NCI-H128 (cell line): Measurements from ENCODE around the gene MAP3K3.

ENCODE experiments used
- DNase-seq: peaks from one replicate; lab custom pipeline; 2025; ENCODE audit not compliant: unreplicated experiment; lab: John Stamatoyannopoulos, UW

Gene MAP3K3

DNA sequence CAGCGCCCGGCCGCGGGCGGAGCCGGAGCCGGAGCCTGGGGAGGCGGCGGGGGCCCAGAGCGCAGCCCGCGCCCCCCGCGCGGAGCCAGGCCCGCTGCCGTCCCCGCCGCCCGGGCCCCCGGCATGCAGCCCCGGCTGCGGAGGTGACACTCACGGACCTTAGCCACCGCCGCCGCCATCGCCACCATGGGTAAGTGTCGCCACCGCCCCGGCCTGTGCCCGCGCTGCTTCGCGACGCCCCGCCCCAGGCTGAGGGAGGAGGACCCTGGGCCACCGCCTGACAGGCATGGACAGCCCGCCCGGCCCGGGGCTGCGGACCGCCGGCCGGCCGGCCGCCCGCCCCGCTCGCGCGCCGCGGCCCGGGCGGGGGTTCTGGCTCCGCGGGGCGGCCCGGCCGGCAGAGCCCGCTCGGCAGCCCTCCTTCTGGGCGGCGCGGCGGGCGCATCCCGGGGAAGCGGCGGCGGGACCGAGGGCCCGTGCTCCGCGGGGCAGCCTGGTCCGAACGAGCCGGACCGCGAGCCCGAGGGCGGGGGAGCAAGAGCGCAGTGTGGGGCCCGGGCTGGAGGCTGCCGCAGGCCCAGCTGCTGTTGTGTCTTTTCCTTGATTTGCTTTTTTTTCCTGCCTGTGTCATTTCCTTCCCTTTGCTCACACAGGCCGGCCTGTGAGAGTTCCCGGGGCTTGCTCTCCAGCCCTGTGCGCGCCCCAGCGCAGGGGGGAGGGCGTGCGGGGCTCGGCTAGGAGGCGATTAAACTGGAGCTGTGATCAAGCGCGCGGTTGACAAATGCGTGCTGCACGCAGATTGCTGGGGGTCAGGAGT, 565 bp downstream of the MAP3K3 start:
- no peak for DNase-seq

GRCh38 chr17:63623786-63624530, 1.7 kb downstream of the MAP3K3 start:
- DNase-seq: no peak

DNA sequence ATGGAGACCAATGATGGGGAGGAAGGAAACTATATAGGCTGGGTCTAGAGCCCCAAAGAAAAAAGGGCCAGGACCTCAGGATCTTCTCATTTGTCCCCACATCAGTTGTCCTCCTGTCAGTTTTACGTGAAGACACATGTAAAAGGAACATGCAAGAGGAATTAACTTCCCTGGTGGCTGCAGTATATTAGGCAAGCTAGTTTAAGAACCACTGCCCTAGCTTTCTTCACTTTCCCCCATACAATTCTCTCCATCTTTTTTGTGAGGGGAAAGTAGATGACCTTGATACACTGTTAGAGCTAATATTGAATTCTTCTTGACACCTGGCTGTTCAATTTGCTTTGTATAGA, 2.3 kb downstream of the MAP3K3 start:
- no peak for DNase-seq

- no peak for DNase-seq
Observed at GRCh38 chr17:63626551-63627180, 4.4 kb downstream of the MAP3K3 start.

GRCh38 chr17:63629627-63630026, 7.4 kb downstream of the MAP3K3 start:
- DNase-seq: no peak

GRCh38 chr17:63631062-63631461, 8.8 kb downstream of the MAP3K3 start:
- DNase-seq: no peak

- no peak for DNase-seq
Observed at GRCh38 chr17:63631626-63632025, 9.4 kb downstream of the MAP3K3 start.

DNA sequence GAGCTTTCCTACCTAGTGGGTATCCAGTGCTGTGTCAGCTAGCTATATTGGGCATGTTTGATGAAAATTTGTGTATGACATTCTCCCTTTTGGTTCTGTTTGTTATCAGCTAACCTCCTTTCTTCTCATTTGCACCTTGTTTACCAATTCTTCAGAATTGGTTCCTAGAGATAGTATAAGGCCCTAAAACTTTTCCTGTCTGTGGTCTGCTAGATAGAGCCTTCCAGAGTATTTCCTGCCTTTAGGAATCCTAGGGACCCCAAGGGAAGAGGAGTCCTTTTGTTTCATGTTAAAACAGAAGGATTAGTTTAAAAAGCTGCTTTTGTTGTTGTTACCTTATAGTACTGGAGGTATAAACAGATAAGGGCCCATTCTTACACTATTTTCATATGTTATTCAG, 11.5 kb downstream of the MAP3K3 start:
- no peak for DNase-seq

- no peak for DNase-seq
Observed at GRCh38 chr17:63634163-63634562, 11.9 kb downstream of the MAP3K3 start.

- no peak for DNase-seq
Observed at GRCh38 chr17:63634816-63635215, 12.6 kb downstream of the MAP3K3 start.

DNA sequence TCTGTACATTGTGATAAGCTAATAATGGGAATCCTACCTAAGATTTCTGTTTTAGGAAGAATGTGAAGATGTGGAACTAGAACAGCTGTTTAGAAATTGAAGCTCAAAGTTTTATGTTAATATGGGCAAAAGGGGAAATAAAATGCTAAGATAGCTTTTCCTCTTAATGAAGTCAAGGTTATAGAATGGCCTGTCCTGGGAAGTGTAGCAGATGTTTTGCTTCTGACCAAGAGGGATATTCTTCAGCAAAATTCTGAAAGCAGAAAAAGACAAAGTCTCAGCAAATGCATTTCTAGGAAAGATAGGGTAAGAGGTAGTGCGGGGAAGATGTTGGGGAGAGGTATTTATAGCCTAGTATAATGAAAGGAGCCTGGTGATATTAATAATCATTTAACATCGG, 13.1 kb downstream of the MAP3K3 start:
- DNase-seq: no peak

DNA sequence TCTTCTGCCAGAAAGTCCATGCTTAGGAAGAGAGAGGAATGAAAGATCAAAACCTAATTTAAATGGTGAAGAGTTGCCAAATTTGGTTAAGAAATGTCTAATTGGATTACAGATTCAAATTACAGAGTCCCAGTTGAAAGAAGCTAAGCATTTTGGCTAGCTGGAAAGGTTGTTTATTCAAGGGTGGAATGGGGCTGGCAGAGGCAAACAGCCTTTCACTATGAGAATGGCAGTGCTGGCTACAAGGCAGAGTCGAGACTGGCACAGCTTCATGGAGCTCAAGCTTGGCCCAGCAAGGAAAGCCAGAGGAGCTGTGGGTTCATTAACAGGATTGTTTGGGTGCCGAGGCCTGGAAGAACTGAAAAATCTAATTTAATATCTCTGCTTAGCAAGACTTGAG, 13.6 kb downstream of the MAP3K3 start:
- no peak for DNase-seq

GRCh38 chr17:63639125-63639524, 16.9 kb downstream of the MAP3K3 start:
- no peak for DNase-seq

GRCh38 chr17:63640038-63640437, 17.8 kb downstream of the MAP3K3 start:
- DNase-seq: no peak

GRCh38 chr17:63641692-63642448, 19.7 kb downstream of the MAP3K3 start:
- DNase-seq: no peak

GRCh38 chr17:63644846-63645245, 22.6 kb downstream of the MAP3K3 start:
- no peak for DNase-seq

DNA sequence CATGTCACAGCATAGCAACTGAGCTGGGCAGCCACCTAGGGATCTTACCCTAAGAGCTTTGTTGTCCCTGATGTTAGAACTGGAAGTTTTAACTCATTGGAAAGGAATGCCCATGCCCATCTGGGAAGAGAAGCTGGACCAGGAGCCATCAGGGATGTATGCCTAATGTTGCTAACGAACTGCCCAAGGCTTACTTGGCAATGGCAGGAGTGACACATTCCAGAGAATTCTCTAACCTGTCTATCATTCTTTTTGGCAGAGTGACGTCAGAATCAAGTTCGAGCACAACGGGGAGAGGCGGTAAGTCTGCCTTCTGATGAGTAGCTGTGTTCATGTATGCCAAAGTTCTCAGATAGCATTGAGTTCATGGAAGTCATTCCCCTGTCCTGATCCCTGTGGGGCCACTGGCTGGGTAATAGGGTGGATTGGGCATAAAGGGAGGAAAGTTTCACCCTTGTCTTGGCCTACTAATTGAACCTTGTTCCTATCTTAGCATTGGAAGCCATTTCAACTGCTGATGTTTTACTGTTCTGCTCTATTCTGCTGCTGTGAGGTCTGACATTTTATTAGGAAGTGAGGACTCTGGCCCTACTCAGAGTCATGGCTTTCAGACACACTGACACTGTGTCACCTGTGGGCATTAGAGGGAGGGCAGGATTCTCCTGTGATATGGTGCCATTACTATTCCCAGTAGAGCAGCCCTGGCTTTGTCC, 23.7 kb downstream of the MAP3K3 start:
- no peak for DNase-seq

DNA sequence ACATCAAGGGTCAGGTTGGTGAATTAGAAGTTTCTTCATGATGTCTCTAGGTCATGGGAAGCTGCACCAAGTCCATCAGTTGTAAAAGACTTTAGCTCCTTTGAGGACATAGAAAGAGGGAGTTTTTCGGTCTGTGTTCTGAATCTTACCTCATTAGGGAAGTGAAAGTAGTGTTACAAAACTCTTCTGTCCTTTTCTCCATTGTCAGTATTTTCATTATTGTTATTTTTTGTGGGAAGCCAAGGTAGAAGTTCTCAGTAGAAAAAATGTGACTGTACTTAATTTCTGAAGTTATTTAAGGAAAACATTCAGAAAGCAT, 24.2 kb downstream of the MAP3K3 start:
- no peak for DNase-seq

GRCh38 chr17:63647065-63647725, 25.0 kb downstream of the MAP3K3 start:
- no peak for DNase-seq

- DNase-seq: no peak
Observed at GRCh38 chr17:63647936-63648335, 25.7 kb downstream of the MAP3K3 start.
